CD4-positive, alpha-beta T cell treated with Interferon alpha-2 for 1 hour (primary cell): Measurements from ENCODE around the gene TEX52.
A peak's percentile ranks its signal among the peaks of the same experiment; 100 is the strongest.
"Not testable (repeated sequence)": the region's sequence is repeated elsewhere in the genome, so short reads cannot be mapped to it uniquely, and the experiment has no call there.

Source experiments
- DNase-seq, 2 donors: peaks; one replicate each; pipeline ENCODE4 v3.0.0-alpha.2; 2020 to 2022

TEX52 gene

GRCh38 chr12:2857021-2857431, at the start of gene TEX52:
TSS of gene TEX52 (minus strand) at chr12:2857039. CDS start at chr12:2857026, 13 bp downstream.
- DNase-seq = no peak

GRCh38 chr12:2904260-2904659, 47.4 kb upstream of the TEX52 start:
- no peak for DNase-seq

GRCh38 chr12:2902272-2902880, 45.5 kb upstream of the TEX52 start:
- DNase-seq = no peak

GRCh38 chr12:2900642-2901041, 43.8 kb upstream of the TEX52 start:
- DNase-seq = no peak

GRCh38 chr12:2897418-2897817, 40.6 kb upstream of the TEX52 start:
- no peak for DNase-seq

DNA sequence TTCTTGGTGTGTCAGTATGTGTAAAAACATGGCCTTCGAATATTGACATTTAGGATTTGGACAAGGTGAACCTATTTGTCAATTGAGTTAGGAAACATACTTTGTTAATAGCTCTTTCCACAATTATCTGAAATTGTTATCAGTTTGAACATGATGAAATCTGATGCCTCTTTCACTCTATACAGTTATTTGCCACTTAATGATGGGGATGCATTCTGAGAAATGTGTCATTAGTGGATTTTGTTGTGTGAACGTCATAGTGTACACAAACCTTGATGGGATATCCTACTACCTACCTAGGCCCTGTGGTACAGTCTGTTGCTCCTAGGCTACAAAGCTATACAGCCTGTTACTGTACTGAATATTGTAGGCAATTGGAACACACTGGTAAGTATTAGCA, 38.7 kb upstream of the TEX52 start:
- no peak for DNase-seq

- no peak for DNase-seq
Measured at GRCh38 chr12:2895051-2895451, 38.2 kb upstream of the TEX52 start.

DNA sequence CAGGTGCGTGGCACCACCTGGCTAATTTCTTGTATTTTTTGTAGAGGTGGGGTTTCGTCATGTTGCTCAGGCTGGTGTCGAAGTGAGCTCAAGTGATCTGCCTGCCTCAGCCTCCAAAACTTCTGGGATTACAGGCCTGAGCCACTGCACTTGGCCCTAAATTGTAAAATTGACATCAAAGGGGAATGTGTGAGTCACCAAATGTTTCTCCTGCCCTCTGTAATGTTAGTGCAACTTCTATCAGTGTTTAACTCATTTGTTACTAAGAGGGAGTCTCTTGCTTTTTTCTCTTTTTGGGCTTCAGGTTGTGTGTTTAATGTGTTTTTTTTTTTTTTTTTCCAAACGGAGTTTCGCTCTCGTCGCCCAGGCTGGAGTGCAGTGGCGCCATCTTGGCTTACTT, 36.2 kb upstream of the TEX52 start:
- no peak for DNase-seq

DNA sequence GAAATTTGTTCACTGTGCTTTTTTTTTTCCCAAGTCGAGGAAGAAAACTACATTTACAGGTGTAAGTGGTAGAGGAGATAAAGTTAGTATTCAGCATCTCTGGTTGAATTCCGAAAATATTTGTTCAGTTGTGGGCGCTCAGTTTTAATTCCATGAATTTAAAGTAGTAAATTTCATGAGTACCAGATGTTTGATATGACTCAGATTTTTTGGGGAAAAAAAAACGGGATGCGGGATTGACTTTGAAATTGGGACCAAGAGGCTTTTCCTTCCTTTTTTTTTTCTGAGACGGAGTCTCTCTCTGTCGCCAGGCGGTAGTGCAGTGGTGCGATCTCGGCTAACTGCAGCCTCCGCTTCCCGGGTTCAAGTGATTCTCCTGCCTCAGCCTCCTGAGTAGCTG, 35.4 kb upstream of the TEX52 start:
- no peak for DNase-seq

DNA sequence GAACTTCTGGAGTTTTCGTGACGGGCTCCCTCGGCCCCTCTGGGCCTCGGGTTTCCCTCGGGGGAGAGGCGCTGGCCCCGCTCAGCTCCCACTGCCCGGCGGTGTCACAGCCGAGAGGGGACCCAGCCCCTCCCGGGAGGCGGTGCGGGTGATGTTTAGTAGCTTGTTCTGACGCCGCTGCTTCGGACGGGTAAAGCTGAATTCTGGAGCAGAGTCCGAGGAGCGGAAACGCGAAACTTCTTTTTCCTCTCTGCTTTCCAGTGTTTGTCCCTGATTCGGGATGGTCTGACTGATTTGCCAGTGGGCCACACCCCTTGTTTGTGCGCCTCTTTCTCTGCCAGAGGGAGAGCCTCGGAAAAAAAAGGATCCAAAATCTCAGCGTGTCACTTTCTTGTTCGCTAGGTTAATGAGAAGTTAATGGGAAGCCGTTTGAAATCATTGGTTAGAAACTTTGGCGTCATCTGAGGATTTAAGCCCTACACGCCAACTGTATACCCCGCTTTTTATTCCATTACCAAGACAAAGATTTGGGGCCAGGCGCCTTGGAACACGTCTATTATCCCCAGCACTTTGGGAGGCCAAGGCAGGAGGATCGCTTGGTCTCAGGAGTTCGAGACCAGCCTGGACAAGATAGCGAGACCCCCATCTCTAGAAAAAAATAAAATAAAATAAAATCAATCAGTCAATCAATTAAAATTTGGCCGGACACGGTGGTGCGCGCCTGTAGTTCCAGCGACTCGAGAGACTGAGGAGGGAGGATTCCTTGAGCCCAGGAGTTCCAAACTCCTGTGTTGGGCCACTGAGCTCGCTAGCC, 34.6 kb upstream of the TEX52 start:
- no peak for DNase-seq

DNA sequence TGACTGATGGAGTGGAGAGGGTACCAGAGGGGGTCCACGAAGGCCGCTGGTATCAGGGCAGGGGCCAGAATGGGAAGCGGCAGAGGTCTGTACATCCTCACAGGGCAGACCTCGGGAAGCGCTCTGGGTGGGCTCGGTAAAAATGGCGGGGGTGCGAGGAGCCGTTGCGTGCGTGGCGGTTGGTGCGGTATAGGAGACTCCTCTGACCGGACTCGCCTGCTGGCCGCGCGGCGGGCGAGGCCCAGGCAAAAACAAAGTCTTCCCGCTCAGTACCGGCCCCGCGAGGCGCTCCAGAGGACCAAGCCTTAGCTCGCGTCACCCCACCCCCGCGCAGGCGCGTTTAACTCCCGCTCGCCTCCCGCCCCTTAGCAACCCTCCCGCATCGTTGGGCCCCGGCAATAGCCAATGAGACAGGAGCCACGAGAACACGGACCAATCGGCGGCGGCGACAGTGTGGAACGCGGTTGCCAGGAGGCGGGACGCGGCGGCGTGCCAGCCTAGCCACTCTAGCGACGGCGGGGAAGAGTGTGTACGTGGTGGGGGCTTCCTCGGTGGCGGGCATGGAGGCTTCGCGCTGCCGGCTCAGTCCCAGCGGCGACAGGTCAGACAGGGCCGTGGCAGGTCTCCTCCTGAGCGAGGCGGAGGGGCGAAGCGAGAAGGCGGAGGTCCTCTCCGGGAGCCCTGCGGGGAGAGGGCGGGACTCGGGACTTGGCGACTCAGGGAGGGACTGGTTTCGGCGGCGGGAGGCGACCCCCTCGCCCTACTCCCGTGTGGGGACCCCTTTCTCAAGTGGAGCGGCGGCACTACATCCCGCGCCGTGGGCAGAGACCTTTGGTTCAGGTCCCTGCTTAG, 33.8 kb upstream of the TEX52 start, which contains the start of gene TULP3:
TULP3 (plus strand) TSS at position 504 of the 852 bp plus-strand sequence; CDS start at position 561, 57 bp downstream.
- peak; percentile 98 to 99 for DNase-seq

- DNase-seq = no peak
Measured at GRCh38 chr12:2890001-2890387, 33.2 kb upstream of the TEX52 start.

- DNase-seq = no peak
Measured at GRCh38 chr12:2886768-2887450, 30.1 kb upstream of the TEX52 start.

GRCh38 chr12:2884810-2885209, 28.0 kb upstream of the TEX52 start:
- DNase-seq = no peak

DNA sequence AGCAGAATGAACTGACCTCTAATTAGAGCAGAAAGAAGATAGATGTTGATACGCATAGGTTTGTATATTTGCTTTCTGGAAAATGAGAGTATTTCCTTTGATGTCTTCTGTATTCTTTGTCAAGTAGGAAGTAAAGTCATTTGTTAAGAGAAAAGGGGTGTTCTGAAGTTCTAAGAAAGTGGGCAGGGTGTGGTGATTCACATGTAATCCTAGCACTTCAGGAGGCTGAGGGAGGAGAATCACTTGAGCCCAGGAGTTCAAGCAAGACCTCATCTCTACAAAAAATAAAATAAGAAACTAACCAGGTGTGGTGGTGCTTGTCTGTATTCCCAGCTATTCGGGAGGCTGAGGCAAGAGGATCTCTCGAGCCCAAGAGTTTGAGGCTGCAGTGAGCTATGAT, 23.0 kb upstream of the TEX52 start:
- no peak for DNase-seq

GRCh38 chr12:2877953-2878732, 21.3 kb upstream of the TEX52 start:
- DNase-seq = peak in 1 of 2 donors; percentile 20

DNA sequence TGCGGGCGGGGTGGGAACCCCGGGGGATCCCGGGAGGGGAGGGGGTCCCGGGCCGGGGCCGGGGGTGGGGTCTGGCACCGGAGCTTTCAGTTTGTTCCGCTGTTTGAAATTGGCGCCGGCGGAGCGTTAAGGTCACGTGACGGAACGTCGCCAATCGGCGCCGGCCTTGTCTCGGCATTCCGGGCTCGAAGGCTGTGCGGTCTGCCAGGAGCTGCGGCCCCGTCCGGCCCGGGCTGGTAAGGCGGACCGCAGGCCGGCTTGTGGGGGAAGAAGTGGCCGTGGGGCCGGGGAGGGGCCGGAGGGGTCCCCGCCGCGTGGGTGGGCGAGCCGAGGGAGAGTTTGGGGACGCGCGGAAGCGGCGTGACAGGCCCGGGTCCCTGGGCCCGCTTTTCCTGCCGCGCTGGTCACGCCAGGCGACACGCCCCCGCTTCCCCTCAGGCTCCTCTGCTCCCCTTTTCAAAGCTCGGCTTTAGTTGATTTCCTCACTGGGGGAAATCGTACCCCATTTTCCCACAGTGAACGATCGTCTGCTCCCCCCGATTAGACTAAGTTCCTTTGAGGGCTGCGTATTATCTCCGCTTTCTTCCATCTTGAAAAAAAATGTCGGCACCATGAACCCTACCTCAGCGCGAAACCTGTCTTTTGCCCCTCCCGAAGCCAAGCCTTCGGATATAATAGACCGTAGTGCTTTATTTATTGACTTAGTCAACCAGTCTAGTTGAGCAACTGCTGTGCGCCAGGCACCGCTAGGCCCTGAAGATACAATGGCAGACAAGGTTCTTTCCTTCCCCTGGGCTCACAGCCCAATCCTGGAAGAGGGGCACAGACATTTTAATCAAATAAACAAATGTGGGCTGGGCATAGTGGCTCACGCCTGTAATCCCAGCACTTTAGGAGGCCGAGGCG, 20.5 kb upstream of the TEX52 start, which contains the start of the genes FOXM1 and RHNO1:
FOXM1 (minus strand) TSS at position 128 of the 906 bp plus-strand sequence. CDS start 2,696 bp downstream, outside the sequence.
RHNO1 (plus strand) TSS at position 177 of the 906 bp plus-strand sequence. CDS start 8,144 bp downstream, outside the sequence.
- DNase-seq = peak; percentile 84 to 90

- peak in 1 of 2 donors; percentile 12 for DNase-seq
Measured at GRCh38 chr12:2876431-2877046, 19.7 kb upstream of the TEX52 start.

- not testable (repeated sequence) for DNase-seq
Measured at GRCh38 chr12:2868986-2869632, 12.3 kb upstream of the TEX52 start.
